Measurements from ENCODE around the gene SCGB1C1. TPM values are rescaled to one million over a fixed set of nuclear protein-coding genes. Genes with fewer than 3 reads are reported as not detected.
"Not testable (repeated sequence)": the region's sequence is repeated elsewhere in the genome, so short reads cannot be mapped to it uniquely, and the experiment has no call there.

SCGB1C1 gene
- total RNA-seq, 1 donor from 2014 or later: not detected

DNA sequence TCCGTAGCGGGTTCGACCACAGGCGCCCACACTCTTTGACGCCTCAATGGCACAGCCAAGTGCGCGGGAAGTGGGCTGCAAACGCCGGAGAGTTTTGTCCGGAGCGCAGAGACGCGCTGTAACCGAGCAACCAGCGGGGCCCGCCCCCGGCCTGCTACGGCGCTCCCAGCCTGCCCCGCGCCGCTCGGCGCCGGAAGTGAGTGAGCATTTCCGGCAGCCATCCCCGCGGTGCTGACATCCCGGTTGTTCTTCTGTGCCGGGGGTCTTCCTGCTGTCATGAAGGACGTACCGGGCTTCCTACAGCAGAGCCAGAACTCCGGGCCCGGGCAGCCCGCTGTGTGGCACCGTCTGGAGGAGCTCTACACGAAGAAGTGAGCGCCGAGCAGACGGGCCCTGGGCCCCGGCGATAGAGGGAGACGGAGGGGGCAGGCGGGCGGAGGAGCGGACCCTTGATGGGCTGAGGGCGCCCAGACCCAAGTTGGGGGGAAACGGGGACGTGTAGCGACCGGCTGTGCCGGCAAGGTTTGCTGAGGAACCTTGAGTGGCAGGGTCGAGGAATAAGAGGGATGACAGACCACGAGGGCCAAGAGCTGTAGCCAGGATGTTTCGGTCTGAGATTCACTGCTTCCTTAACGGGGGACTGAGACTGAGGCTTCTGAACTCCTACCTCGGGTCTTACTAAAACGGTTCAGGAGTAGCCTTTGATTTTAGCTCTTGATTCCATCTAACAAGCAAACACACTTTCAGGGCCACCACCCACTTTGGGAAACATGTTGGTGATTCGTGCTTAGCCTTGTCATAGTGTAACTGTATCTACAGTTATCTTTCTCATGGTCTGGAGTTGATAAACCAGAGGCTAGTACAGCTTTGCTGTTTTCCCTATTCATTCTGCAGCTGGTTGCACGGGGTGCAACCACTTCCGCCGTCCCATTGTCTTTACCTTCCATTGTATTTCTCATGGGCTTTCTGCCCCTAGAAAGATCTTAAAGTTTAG, 44.2 kb downstream of the SCGB1C1 start, which contains the start of gene PSMD13:
PSMD13 (plus strand) TSS at position 203 of the 994 bp plus-strand sequence; CDS start at position 277, 74 bp downstream.
- FAIRE-seq (no peak), DNase-seq (ENCODE audit: low spot score in 2 of 2) (peak; percentile 93 to 94)

- DNase-seq (ENCODE audit: low spot score in 2 of 2); FAIRE-seq: not testable (repeated sequence)
Measured at GRCh38 chr11:238346-238745, 45.5 kb downstream of the SCGB1C1 start.

- no peak for FAIRE-seq
- DNase-seq (ENCODE audit: low spot score in 2 of 2): no peak
Measured at GRCh38 chr11:240315-240714, 47.4 kb downstream of the SCGB1C1 start.

DNA sequence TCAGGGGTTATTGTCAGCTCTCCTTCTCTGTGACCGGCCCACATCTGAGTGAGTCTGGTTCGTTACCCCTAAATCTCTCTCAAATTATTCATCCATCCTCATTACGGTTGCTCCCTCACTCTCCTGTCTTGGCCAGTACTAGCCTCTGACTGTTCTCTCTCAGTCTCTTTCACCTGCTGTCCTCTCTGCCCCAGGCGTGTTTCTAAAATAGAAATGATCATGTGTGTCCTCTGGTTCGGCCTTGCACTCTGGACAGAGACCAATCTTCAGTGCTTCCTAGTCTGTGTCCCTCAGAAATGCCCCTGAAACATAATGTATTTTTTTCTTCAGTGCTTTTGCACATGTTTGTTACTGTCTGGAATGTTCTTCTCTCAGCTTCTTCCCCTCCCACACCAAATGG, 48.8 kb downstream of the SCGB1C1 start:
- FAIRE-seq (no peak), DNase-seq (ENCODE audit: low spot score in 2 of 2) (no peak)

Small RNA genes within 50 kb of the gene (small RNA-seq; reads per million reads assigned to genes)
- gene RNU6-447P: not detected

Other genes starting within 250 kb of the SCGB1C1 start
- gene BET1L, start 14.3 kb downstream of the SCGB1C1 start, total RNA-seq: 5.3 TPM
- gene RIC8A, start 14.6 kb downstream of the SCGB1C1 start, total RNA-seq: 135 TPM
- gene SIRT3, start 43.3 kb downstream of the SCGB1C1 start, total RNA-seq: 12.6 TPM
- gene PSMD13, start 43.9 kb downstream of the SCGB1C1 start, total RNA-seq: 102 TPM
- not detected for gene NLRP6, start 85.3 kb downstream of the SCGB1C1 start, total RNA-seq
- gene PGGHG, start 96.0 kb downstream of the SCGB1C1 start, total RNA-seq: 0.41 TPM
- not detected for gene IFITM5, start 106.4 kb downstream of the SCGB1C1 start, total RNA-seq
- 5.3 TPM for gene IFITM2, start 114.7 kb downstream of the SCGB1C1 start, total RNA-seq
- 6.9 TPM for gene IFITM1, start 121.0 kb downstream of the SCGB1C1 start, total RNA-seq
- gene IFITM3, start 127.8 kb downstream of the SCGB1C1 start, total RNA-seq: 1.6 TPM
- 88.9 TPM for gene B4GALNT4, start 176.4 kb downstream of the SCGB1C1 start, total RNA-seq
- not detected for gene PKP3, start 201.1 kb downstream of the SCGB1C1 start, total RNA-seq
- 7.3 TPM for gene SIGIRR, start 221.9 kb downstream of the SCGB1C1 start, total RNA-seq
- gene ANO9, start 248.9 kb downstream of the SCGB1C1 start, total RNA-seq: not detected